ENCODE data around the gene KRT10.

DNA sequence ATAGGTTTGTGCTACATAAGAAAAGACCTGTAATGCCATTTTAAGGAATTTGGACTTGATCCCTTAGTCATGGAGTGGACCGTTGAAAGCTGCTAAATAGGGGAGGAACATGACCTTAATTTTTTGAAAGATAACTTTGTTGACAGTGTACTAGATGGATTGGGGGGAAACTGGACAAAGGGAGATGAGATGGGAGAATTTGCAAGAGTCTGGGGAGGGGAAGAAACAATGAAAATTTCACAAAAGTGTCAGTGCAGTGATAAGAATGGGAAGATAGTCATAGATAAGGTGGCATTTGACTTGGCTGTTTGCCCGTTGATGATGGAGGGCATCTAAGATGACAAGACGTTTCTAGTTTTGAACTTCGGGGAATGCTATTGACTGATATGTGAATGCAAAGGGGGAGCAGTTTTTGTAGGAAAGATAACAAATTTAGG, 22.3 kb upstream of the KRT10 start:
- TF ChIP-seq, protein P1, sequence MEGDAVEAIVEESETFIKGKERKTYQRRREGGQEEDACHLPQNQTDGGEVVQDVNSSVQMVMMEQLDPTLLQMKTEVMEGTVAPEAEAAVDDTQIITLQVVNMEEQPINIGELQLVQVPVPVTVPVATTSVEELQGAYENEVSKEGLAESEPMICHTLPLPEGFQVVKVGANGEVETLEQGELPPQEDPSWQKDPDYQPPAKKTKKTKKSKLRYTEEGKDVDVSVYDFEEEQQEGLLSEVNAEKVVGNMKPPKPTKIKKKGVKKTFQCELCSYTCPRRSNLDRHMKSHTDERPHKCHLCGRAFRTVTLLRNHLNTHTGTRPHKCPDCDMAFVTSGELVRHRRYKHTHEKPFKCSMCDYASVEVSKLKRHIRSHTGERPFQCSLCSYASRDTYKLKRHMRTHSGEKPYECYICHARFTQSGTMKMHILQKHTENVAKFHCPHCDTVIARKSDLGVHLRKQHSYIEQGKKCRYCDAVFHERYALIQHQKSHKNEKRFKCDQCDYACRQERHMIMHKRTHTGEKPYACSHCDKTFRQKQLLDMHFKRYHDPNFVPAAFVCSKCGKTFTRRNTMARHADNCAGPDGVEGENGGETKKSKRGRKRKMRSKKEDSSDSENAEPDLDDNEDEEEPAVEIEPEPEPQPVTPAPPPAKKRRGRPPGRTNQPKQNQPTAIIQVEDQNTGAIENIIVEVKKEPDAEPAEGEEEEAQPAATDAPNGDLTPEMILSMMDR (IDR thresholded peaks at IDR 0.05), result no peak
- TF ChIP-seq POLR2A (IDR thresholded peaks at IDR 0.05), result no peak

Data from Peyer's patch (tissue), 4 donors.